HG03159 (cell line): Measurements from ENCODE around the gene KCNIP4.

Experiments
- ATAC-seq: cut with Tn5 transposase; IDR thresholded peaks from one replicate; pipeline ENCODE4 v1.9.1; 2021; ENCODE audit warnings: mild to moderate bottlenecking, moderate library complexity; ENCODE audit not compliant: unreplicated experiment

KCNIP4 gene

DNA sequence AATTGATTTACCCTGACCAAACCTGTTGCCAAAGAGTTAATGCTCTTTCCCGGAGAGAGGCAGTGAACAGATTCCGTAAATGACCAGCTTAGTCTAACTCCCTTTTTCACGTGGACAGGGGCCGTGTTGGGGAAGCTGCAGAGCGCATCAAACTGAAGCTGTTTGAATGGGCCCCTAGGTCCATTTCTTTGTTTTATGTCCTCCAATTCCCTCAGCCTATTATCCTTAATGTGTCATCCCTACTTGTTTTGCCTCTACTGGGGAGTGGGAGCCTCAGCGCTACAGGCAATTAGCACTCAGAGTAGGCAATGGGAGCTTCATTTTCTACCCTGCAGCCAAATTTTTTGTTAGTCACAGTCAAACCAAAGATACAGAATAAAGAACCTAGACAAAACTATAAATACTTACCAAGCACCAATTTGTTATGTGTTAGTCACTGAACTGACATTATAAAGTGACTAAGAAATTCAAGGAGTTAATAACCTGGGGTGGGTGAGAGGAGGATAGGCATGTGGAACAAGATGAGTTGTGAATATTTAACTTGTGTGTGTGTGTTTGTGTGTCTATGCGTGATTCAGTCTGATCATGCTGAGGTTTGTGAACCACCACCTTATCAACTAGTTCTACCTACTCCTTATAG is 830.9 kb downstream of the KCNIP4 start:
- no peak for ATAC-seq

- no peak for ATAC-seq
These were observed 834.9 kb downstream of the KCNIP4 start for GRCh38 chr4:21113496-21114223.

DNA sequence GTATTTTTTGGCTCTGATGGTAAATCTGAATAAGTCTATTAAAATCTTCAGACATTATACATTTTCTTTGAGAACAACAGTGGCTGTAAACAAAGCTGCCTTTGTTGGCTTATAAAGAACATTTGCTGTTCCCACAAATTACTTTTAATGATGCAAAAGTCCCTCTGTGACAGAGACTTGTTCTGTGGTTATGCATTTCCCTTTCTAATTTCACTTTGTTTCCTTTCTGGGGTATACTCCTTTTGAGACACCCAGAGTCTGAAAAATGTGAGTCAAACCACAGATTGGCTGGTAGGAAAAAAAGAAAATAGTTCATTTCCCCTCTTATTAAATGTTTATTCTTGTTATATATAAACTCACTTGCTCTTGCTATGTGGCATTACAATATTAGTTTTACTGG is 845.9 kb downstream of the KCNIP4 start:
- ATAC-seq, result no peak

- no peak for ATAC-seq
These were observed 850.7 kb downstream of the KCNIP4 start for GRCh38 chr4:21097865-21098264.

DNA sequence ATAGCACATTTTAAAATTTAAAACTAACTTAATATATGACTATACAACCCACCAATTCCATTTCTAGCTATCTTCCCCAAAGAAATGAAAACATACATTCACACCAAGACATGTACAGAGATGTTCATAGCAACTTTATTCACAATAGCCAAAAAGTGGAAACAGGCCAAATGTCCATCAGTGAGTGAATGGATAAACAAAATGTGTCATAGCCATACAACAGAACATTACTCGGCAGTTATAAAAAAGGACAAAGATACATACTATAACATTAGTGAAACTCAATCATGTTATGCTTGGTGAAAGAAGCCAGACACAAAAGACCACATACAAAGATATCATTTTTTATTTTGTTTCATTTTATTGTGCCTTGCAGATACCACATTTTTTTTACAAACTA is 851.5 kb downstream of the KCNIP4 start:
- no peak for ATAC-seq

GRCh38 chr4:21092531-21092930 is 856.0 kb downstream of the KCNIP4 start:
- no peak for ATAC-seq

DNA sequence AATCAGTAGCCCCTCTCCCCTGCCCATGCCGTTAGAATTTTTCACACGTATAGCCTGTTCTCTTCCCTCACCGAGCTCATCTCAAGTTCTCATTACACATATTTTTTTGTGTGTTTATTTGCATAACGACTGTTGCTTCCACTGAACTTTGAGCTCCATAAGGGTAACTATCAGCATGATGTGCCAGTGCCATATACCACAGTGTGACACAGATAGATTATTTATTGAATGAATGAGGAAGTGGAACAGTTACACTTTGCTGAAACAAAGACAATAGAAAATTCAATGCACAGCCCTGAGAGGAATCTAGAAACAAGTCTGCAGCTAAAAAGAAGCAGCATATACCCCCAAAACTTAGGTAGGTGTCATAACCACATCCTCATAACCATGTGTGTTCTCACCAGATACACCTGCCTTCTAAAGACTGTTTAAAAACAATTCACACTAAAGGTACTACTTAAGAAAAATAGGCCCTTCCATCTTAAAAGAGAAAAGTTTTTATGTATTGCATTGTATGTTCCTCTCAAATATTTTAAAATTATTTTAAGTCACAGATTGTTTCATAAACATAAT is 858.4 kb downstream of the KCNIP4 start:
- no peak for ATAC-seq

GRCh38 chr4:21083413-21083812 is 865.2 kb downstream of the KCNIP4 start:
- ATAC-seq, result no peak

- ATAC-seq, result no peak
These were observed 870.6 kb downstream of the KCNIP4 start for GRCh38 chr4:21077967-21078366.

DNA sequence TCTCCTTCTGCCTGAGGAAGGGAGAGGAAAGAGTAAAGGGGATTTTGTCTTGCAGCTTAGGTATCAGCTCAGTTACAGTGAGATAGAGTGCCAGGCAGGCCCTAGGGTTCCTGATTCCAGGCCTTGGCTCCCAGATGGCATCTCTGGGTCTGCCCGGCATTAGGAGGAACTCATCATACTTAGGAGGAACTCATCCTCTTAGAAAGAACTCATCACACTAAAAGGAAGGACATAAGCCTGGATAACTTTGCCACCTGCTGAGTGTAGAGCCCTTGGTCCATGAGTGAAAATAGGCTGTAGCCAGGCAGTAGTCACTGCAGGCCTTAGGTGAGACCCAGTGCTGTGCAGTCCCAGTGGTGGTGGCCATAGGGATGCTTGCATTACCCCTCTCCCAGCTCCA is 881.2 kb downstream of the KCNIP4 start:
- no peak for ATAC-seq

DNA sequence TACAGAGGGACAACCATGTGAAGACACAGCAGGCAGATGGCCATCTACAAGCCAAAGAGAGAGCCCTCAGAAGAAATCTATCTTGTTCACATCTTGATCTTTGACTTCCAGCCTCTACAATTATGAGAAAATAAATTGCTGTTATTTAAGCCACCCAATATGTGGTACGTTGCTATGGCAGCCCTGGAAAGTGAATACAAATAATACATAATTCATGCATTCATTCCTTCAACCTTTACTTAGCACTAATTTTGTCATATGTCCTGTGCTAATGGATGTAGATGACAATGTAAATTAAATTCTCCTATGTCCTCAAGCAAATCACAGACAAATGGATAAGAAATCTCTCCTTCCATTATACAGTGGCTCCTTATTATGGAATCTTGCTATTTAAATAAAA is 886.7 kb downstream of the KCNIP4 start:
- ATAC-seq, result no peak

DNA sequence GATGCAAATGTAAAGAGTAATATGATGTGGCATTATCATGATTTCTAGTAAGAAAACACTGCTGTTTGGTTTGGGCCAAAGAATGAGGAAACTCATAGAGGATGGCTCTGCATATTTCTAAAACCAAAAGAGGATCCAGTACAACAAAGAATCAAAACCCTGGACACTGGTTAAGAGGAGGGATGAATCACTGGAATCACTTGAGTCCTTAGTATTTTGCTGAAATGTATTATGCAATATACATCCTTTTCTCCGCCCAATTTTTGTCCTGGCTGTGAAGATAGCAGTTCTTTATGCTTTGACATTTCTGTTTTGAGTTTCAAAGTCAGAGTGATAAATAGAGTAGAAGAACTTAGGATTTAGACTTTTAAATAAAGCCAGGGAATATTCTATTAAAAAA is 902.4 kb downstream of the KCNIP4 start:
- no peak for ATAC-seq

DNA sequence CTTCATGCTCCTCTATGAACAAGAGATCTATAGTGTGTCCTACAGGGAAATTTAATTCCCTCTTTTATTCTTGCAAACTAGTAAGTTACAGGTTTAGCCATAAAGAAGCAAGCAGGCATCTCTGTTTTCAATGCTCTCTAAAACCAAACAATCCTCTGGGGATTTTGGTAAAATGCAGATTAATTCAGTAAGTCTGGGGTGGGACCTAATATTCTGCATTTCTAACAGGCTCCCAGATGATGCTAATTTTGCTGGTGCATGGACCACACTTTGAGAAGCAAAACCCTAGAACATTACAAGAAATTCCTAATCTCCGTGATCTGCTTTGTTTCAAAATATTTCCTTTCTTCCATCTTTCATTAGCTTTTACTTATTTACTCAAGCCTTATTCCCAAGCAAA is 903.5 kb downstream of the KCNIP4 start:
- no peak for ATAC-seq

DNA sequence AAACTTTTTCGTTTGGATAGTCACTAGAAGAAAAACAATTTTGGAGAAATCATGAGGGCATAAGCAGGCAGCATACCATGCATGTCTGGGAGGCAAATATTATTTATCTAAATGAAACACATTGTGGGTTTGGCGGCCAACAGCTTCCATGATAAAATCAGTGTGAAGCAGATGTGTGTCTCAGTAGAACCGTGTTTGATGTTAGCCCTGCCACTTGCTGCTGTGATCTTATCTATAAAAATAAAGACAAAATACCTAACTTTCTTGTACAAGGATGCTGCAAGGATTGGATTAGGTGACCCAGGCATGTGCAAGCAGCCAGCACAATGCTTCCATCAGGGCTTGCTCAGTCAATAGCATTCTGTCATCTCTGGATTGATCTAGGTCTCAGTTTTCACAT is 906.9 kb downstream of the KCNIP4 start:
- no peak for ATAC-seq

- no peak for ATAC-seq
These were observed 913.8 kb downstream of the KCNIP4 start for GRCh38 chr4:21034728-21035127.

- no peak for ATAC-seq
These were observed 916.4 kb downstream of the KCNIP4 start for GRCh38 chr4:21032089-21032645.

- ATAC-seq, result no peak
These were observed 929.8 kb downstream of the KCNIP4 start for GRCh38 chr4:21018817-21019216.

DNA sequence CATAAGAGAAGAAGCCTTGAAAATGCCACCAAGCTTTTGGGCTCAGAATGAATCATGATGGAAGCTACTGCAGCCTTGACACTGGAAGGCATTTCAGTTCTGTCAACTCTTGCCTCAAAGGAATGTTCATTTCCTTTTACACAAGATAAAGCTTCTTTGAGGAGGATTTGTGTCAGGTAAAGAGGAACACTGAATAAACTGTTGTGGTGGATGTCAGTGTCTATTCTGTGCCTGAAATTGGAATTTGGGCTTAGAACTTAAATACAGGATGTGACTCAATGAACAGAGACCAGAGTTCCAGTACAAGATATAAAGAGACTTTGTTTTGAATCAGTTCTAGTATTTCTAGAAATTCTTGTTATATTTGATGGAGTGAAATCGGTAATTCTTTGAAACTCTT is 935.1 kb downstream of the KCNIP4 start:
- no peak for ATAC-seq

- no peak for ATAC-seq
These were observed 935.7 kb downstream of the KCNIP4 start for GRCh38 chr4:21012851-21013331.

DNA sequence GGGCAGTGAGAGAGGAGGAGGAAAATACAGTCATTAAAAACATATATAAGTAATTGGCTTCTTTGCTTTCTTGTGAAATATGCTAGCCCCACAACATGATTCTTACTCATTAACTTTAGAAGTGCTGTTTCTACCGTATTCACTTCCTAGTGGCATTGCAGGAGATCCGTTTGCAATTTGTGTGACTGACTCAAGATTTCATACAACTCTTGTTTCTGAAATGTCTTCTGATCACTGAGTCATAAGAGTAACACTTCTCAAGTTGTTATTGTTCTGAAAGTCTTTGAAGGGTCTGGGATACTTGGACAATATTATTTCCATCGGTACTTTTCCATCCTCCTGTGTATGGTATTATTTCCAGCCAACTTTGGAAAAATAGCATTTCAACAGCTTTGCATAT is 937.5 kb downstream of the KCNIP4 start:
- ATAC-seq, result no peak

DNA sequence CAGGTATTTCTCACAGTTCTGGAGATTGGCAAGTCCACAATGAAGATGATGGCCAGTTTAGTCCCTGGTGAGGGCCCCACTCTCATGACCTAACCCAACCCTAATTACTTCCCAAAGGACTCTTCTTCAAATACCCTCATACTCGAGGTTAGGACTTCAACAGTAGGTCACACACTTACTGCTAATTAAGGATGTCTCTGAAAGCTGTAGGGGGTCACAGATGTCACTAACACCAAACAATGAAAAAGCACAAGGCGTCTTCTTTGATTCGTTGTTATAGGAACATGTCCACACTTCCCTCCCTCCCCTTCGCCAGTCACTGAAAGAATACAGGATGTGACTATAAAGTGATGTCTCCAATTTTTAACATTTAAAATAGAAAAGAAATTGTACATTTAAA is 938.6 kb downstream of the KCNIP4 start:
- ATAC-seq, result no peak

DNA sequence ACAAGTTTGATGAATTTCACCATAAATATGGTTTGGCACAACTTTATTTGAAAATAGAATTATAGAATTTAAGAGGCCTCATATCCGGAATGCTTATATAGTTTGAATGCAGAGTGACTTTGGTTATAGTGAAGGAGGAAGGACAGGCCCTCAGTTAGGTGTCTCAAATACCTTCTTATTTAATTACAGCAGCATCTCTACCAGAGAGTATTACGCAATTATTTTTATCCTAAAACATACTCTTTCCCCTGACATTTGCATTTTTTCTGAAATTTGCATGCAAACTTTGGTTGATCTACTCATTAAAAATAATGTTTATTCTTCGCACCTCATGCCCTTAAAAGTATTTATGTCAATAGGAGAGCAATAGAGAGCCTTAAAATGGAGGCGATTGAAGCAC is 942.9 kb downstream of the KCNIP4 start:
- ATAC-seq, result no peak
